GM12873 (cell line): Measurements from ENCODE around the gene ANKRD53.

ENCODE experiments used
- TF ChIP-seq, protein P1 (sequence below): IDR thresholded peaks from 2 replicates; pipeline ENCODE4 v1.5.1; 2012; ENCODE audit warnings: low read depth, mild to moderate bottlenecking, moderate library complexity, low read length, control low read depth; ENCODE audit not compliant: insufficient read depth; ENCODE audit errors: missing control alignments

Gene ANKRD53

DNA sequence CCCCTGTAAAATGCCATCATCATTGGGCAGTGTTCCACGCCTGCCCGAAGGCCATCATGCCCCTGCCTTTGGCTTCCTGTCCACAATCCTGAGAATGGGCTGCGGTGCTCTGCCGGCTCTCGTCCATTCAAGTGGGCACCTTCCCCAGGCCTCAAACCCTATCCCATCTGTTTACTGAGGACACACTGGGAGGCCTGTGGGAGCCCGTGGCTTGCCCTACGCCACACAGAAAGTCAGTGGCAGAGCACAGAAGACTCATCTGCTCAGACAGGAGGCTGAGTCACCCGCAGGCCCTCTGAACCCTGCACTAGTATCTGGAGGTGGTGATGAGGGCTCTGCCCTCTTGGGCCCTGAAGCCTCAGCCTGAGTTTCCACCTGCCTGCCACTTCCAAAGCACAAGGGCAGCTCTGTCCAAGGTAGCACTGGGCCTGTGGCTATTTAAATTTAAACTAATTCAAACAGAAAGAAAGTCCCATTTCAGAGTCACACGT is 19.1 kb upstream of the ANKRD53 start:
- TF ChIP-seq, protein P1, sequence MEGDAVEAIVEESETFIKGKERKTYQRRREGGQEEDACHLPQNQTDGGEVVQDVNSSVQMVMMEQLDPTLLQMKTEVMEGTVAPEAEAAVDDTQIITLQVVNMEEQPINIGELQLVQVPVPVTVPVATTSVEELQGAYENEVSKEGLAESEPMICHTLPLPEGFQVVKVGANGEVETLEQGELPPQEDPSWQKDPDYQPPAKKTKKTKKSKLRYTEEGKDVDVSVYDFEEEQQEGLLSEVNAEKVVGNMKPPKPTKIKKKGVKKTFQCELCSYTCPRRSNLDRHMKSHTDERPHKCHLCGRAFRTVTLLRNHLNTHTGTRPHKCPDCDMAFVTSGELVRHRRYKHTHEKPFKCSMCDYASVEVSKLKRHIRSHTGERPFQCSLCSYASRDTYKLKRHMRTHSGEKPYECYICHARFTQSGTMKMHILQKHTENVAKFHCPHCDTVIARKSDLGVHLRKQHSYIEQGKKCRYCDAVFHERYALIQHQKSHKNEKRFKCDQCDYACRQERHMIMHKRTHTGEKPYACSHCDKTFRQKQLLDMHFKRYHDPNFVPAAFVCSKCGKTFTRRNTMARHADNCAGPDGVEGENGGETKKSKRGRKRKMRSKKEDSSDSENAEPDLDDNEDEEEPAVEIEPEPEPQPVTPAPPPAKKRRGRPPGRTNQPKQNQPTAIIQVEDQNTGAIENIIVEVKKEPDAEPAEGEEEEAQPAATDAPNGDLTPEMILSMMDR = no peak

DNA sequence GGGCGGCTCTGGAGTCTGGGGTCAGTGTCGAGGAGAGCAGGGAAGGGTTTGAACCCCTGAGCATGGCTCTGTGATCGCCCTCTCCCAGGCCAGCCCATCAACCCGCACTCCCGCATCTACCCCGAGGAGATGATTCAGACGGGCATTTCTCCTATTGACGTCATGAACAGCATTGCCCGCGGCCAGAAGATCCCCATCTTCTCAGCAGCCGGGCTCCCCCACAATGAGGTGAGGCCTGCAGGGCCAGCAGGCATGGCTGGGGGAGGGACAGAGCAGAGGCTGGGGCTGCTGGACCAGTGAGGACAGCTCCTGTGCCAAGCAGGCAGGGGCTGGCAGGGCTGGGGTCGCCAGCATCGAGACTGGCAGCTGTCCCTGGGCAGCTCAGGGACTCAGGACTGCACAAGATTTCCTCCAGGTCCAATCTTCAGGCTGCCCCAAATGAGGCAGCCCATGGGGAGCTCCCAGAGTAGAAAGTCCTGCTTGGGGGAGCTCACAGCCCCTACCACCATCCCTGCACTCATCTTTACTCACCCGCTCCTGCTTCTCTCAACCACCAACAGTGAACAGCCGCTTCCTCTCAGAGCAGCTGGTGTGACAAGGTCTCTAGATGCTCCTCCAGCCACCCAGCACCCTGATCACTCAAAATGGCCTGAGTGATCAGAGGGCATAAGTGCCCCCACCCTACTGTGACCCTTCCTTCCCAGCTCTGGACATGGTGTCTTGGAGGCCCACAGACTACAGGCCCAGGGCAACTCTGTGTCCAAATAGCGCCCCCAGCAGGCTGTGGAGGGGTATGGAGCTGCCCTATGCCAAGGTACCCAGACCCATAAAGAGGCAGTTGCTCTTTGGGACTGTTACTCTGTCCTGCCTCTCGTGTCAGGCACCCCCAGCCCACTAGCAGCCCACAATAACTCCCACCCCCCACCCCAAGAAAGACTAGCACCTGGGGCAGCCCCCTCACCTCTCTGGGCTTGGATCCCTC is 18.3 kb upstream of the ANKRD53 start:
- TF ChIP-seq, protein P1 = peak; percentile 48

DNA sequence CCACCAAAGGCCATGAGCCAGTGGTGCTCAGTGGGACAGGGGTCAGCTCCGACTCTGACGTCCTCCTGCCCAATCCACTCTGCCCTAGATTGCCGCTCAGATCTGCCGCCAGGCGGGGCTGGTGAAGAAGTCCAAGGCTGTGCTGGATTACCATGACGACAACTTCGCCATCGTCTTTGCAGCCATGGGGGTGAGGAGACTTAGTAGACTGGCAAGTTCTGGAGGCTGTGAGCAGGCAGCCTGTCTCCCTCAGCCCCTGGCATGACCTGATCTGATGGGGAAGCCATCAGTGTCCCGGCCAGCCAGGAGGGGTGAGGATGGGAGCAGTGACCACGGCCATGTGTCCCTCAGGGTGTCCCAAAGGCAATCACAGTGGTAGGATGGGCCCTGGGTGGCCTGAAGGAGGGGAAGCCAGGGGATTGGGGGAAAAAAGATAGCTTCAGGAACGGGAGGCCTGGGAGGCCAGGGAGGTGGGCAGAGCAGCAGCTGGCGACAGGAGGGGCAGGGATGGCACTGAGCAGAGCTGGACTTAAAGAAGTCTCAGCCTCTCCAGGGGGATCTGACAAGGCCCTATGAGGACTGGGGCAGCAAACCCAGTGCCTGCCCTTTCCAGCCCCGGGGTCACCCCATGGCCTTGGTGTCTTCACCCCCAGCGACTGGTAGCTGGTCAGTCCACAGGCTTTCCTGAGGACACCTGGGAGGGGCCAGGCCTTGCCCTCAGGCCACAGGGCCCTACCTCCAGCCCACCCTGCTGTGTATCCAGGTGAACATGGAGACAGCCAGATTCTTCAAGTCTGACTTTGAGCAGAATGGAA is 17.4 kb upstream of the ANKRD53 start:
- TF ChIP-seq, protein P1 = no peak

GRCh38 chr2:70961648-70961994 is 16.8 kb upstream of the ANKRD53 start:
- TF ChIP-seq, protein P1 = no peak

- TF ChIP-seq, protein P1 = no peak
Observed at GRCh38 chr2:70962211-70962884, 16.1 kb upstream of the ANKRD53 start.

- TF ChIP-seq, protein P1 = no peak
Observed at GRCh38 chr2:70962885-70963878, 15.2 kb upstream of the ANKRD53 start.
